ENCODE results near the gene ERBB3. TPM values are rescaled to one million over a fixed set of nuclear protein-coding genes. Genes with fewer than 3 reads are reported as not detected.
A peak's percentile ranks its signal among the peaks of the same experiment; 100 is the strongest.

The ERBB3 gene
- 206 and 221 TPM in 2 replicates for total RNA-seq
- long read RNA-seq, full-length matches to known transcripts, result 27 of 118 reads
- long read RNA-seq, partial matches to known transcripts, result 65 of 118 reads
- long read RNA-seq, other reads (novel, unspliced or antisense), result 26 of 118 reads

GRCh38 chr12:56079723-56080555 lies at the start of gene ERBB3:
Gene ERBB3, plus strand, starts transcription at chr12:56080165. Its CDS starts 136 bp downstream, at chr12:56080301.
- no peak for TF ChIP-seq CTCF (IDR thresholded peaks at IDR 0.05; ENCODE audit: unreplicated experiment)
- H3K27me3 Mint-ChIP-seq, result no peaks in the 10 kb centered on the region
- no peaks in the 10 kb centered on the region for H3K9me3 Mint-ChIP-seq (ENCODE audit: low read depth)
- peak within 1 kb of the TSS; percentile 93 for H3K4me3 Mint-ChIP-seq (ENCODE audit: low read depth)
- peaks cover 27% of the 10 kb centered on the region for H3K4me1 Mint-ChIP-seq (ENCODE audit: low read depth)
- peak; percentile 75 for DNase-seq (ENCODE audit: low spot score, unreplicated experiment)
- peaks cover 9% of the 10 kb centered on the region for H3K36me3 Mint-ChIP-seq (ENCODE audit: insufficient read depth)
- H3K27ac Mint-ChIP-seq, result peak within 1 kb of the TSS; percentile 99

GRCh38 chr12:56031987-56032386 lies 48.0 kb upstream of the ERBB3 start:
- no peak overlapping the region for H3K27ac Mint-ChIP-seq
- H3K27me3 Mint-ChIP-seq, result no peaks in the 10 kb centered on the region
- H3K4me3 Mint-ChIP-seq (ENCODE audit: low read depth), result no peak overlapping the region
- TF ChIP-seq CTCF (IDR thresholded peaks at IDR 0.05; ENCODE audit: unreplicated experiment), result no peak
- no peak for DNase-seq (ENCODE audit: low spot score, unreplicated experiment)
- H3K9me3 Mint-ChIP-seq (ENCODE audit: low read depth), result no peaks in the 10 kb centered on the region
- peaks cover 6% of the 10 kb centered on the region for H3K4me1 Mint-ChIP-seq (ENCODE audit: low read depth)
- peaks cover 35% of the 10 kb centered on the region for H3K36me3 Mint-ChIP-seq (ENCODE audit: insufficient read depth)

GRCh38 chr12:56034586-56035332 lies 45.2 kb upstream of the ERBB3 start:
- H3K4me1 Mint-ChIP-seq (ENCODE audit: low read depth), result peaks cover 2% of the 10 kb centered on the region
- no peaks in the 10 kb centered on the region for H3K9me3 Mint-ChIP-seq (ENCODE audit: low read depth)
- H3K36me3 Mint-ChIP-seq (ENCODE audit: insufficient read depth), result peaks cover 24% of the 10 kb centered on the region
- H3K4me3 Mint-ChIP-seq (ENCODE audit: low read depth), result no peak overlapping the region
- no peak for TF ChIP-seq CTCF (IDR thresholded peaks at IDR 0.05; ENCODE audit: unreplicated experiment)
- no peaks in the 10 kb centered on the region for H3K27me3 Mint-ChIP-seq
- DNase-seq (ENCODE audit: low spot score, unreplicated experiment), result no peak
- no peak overlapping the region for H3K27ac Mint-ChIP-seq

- no peak overlapping the region for H3K4me3 Mint-ChIP-seq (ENCODE audit: low read depth)
- peaks cover 15% of the 10 kb centered on the region for H3K36me3 Mint-ChIP-seq (ENCODE audit: insufficient read depth)
- no peaks in the 10 kb centered on the region for H3K9me3 Mint-ChIP-seq (ENCODE audit: low read depth)
- no peak for TF ChIP-seq CTCF (IDR thresholded peaks at IDR 0.05; ENCODE audit: unreplicated experiment)
- no peaks in the 10 kb centered on the region for H3K27me3 Mint-ChIP-seq
- peaks cover 9% of the 10 kb centered on the region for H3K4me1 Mint-ChIP-seq (ENCODE audit: low read depth)
- H3K27ac Mint-ChIP-seq, result no peak overlapping the region
- DNase-seq (ENCODE audit: low spot score, unreplicated experiment), result no peak
Measured at GRCh38 chr12:56037161-56037560, 42.8 kb upstream of the ERBB3 start.

- no peaks in the 10 kb centered on the region for H3K9me3 Mint-ChIP-seq (ENCODE audit: low read depth)
- TF ChIP-seq CTCF (IDR thresholded peaks at IDR 0.05; ENCODE audit: unreplicated experiment), result no peak
- peaks cover 16% of the 10 kb centered on the region for H3K4me1 Mint-ChIP-seq (ENCODE audit: low read depth)
- H3K36me3 Mint-ChIP-seq (ENCODE audit: insufficient read depth), result peaks cover 15% of the 10 kb centered on the region
- no peak for DNase-seq (ENCODE audit: low spot score, unreplicated experiment)
- no peaks in the 10 kb centered on the region for H3K27me3 Mint-ChIP-seq
- H3K27ac Mint-ChIP-seq, result peak overlapping the region; percentile 38
- H3K4me3 Mint-ChIP-seq (ENCODE audit: low read depth), result no peak overlapping the region
Measured at GRCh38 chr12:56038022-56038655, 41.8 kb upstream of the ERBB3 start.
